Measurements from ENCODE around the gene LRRC41.
"Not testable (repeated sequence)": the region's sequence is repeated elsewhere in the genome, so short reads cannot be mapped to it uniquely, and the experiment has no call there.

Gene LRRC41

DNA sequence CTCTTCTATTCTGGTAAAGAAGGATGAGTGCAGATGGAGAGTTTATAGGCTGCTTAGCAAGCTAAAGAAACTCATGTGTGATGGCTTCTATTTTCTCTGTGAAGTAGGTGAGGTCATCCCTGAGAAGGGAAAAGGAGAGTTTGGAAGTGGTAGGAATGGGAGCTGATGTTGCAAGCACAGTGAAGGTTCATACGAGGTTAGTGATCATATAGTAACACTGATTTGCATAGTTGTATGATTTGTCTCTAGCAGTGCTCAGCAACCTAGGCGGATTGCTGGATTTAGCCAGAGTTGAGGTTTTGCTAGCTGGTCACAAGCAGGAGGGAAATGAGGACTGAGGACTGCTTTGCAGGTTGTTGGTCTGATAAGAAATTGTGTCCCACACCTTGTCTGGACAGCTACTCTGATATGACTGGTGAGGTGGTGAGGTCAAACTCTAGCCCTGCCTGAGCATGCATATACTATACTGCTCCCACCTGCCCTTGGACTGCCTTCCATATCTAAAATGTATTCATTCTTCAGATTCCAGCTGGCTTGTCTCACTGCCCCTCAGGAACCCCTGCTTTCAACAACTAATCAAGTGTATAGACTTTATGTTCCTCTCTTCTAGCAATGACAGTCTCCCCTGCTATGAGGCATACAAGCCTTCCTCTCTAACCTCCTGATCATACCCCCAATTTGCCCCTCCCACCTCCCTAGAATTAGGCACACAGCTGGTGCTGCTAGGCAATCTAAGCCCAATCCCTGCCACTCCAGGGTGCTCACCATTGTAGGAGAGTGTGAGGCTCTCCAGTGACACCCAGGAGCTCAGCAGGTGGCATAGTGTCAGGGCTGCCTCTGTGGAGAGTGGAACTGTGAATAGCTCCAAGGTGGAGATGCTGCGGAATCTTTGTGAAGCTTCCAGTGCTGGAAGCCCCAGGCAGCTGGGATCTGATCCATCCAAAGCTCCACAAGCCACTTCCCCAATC is 18.5 kb downstream of the LRRC41 start:
- DNase-seq: no peak

DNA sequence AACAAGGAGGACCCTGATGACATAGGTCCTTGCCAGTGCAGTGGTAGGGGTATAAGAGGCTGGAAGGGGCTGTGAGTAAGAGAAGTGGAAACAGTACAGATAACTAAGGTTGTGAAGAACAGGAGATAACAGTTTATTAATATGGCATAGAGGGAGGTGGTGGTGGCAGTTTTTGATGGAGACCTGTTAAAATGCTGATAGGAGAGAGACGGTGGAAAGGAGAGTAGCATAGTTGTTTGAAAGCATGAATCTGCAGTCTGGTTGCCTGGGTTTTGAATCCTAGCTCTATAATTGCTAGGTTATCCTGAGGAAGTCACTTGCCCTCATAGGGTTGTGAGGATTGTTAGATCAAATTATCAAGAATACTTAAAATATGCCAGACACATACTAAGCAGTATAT is 19.4 kb downstream of the LRRC41 start:
- DNase-seq: no peak

GRCh38 chr1:46281021-46281420 is 22.4 kb downstream of the LRRC41 start:
- no peak for DNase-seq

DNA sequence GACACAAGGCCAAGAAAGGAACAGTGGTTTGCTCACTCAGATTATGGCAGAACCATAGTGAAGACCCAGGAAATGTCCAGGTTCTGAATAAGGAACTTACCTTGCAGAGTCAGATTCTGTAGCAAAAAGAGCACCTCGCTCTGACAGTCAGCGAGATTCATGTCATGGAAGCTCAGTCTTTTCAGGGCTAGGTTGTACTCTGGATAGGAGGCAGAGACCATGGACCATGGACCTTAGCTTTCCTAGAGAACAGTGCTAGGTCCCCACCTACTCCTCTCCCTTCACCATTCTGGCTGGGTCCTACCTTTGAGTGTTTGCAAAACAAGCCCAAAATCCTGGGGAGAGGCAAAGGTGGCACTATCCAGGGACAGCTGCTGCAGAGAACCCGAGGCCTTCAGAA is 23.3 kb downstream of the LRRC41 start:
- DNase-seq: no peak

GRCh38 chr1:46278807-46279206 is 24.6 kb downstream of the LRRC41 start:
- DNase-seq: no peak

- no peak for DNase-seq
Measured at GRCh38 chr1:46277658-46278373, 25.6 kb downstream of the LRRC41 start.

- no peak for DNase-seq
Measured at GRCh38 chr1:46275030-46275337, 28.4 kb downstream of the LRRC41 start.

DNA sequence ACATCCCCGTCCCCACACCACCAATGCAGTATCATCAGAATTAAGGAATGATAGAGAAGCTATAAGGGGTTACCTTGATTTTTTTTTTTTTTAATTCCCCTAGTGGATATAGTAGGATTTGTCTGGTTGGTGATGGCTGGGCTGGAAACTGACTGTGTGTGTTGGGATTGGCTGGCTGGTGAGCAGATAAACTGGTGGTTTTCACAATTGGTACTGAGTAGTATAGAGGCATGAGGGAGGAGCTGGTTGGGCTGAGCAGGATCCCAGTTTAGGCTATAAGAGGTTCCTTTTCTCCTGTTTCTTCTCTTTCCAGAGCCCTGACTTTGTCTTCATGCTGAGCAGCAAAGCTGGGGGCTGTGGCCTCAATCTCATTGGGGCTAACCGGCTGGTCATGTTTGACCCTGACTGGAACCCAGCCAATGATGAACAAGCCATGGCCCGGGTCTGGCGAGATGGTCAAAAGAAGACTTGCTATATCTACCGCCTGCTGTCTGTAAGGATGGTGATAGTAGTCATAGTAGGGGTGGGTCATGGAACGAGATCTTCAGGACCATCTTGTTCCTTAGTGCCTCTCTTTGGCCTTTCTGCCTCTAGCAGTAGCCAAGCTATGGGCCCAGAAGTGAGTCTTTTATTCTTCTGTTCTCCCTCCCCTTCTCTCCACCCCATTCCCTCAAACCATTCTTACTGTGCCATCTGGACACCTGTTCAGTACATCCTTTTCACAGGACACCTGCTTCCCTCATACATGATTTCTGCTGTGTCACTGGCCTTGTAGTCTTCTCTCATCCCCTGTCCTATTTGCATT is 29.0 kb downstream of the LRRC41 start:
- no peak for DNase-seq

DNA sequence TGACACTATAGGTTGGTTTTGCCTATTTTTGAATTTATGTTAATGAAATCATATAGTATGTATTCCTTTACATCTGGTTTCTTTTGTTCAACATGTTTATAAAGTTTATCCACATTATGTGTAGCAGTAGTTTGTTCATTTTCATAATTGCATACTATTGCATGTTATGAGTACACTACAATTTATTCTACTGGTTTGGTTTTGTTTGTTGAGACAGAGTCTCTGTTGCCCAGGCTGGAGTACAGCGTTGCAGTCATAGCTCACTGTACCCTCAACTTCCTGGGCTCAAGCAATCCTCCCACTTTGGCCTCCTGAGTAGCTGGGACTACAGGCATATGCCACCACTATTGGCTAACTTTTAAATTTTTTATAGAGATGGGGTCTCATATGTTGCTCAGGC is 34.8 kb downstream of the LRRC41 start:
- DNase-seq: no peak

GRCh38 chr1:46263146-46263545 is 40.3 kb downstream of the LRRC41 start:
- no peak for DNase-seq

DNA sequence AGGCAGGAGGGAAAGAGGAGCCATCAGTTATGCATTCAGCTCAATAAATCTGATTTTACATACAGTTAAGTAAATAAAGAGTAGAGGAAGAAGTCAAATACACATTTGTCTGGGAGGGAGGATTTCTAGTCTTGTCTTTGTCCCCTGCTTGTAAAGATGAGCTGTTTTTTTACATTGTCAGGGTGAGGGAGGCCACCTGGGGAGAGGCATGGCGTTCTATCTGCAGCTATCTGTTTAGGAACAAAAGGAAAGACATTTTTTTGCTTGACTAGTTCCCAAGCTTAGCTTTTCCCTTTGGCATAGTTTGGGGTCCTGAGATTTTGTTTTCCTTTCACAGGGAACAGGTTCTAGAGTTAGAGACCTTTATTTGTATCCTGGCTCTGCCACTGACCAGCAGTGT is 40.9 kb downstream of the LRRC41 start:
- DNase-seq: no peak

DNA sequence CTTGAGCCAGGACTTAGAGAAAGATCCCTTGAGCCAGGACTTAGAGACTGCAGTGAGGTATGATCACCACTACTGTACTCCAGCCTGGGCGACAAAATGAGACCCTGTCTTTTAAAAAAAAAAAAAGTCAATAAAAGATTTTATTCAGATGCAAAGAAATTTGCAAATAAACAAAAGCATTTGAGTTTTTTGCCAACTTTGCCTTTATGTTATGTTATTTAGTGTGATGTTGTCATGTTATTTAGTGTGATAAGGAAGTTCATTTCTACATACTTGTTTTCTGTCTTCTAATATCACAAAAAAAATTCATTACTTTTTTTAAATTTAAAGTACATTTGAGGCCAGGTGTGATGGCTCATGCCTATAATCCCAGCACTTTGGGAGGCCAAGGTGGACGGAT is 46.9 kb downstream of the LRRC41 start:
- DNase-seq: no peak

DNA sequence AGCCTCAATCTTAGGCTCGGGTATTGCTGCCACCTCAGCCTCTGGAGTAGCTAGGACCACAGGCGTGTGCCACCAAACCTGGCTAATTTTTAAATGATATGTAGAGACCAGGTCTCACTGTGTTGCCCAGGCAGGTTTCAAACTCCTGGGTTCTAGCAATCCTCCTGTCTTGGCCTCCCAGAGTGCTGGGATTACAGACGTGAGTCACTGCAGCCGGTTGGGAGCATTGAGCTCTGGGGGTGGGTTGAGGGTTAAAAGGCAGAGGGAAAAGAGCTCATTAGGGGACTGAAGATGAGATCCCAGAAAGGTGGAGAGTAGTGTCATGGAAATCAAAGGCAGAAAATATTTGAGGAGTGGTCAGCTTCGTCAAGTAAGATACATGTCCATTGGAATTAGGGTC is 48.7 kb downstream of the LRRC41 start:
- DNase-seq: no peak

DNA sequence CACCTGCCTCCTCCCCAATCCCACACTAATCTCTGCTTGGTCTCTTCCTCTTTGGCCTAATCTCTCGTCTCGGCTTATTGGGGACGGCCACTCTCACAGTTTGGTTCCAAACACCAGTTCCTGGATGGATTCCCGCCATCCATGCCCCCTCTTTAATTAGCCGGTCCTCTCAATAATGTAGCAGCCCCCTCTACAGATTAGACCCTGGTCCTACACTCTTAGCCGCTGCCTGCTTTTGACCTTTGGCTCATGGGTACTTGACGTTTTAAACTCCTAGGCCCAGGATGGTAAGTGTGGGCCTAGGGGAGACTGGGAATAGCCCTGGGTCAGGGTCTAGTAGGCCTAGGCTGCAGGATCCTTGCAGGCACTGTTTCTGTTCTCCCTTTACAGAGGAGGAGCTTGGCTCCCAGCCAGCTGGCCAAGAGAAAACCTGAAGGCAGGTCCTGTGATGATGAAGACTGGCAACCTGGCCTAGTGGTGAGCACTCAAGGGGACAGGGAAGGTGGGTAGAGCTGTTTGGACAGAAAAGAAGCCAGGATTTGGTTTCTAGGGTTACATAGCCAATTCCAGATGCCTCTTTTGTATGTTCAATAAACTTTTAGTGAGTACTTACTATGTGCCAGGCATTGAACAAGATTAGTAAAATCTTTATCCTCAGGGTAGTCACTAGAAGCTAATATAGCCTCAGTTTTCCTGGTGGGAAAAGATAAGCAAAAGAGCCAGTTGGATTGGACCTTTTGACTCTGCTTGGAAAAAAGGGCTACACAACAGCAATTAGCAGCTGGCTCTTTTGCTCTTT is 55.1 kb downstream of the LRRC41 start:
- DNase-seq: peak; percentile 54

GRCh38 chr1:46247436-46248121 is 55.8 kb downstream of the LRRC41 start, which contains the start of gene RAD54L:
TSS of gene RAD54L (plus strand) at chr1:46247763. CDS start at chr1:46248406, 643 bp downstream.
- DNase-seq: peak; percentile 98

DNA sequence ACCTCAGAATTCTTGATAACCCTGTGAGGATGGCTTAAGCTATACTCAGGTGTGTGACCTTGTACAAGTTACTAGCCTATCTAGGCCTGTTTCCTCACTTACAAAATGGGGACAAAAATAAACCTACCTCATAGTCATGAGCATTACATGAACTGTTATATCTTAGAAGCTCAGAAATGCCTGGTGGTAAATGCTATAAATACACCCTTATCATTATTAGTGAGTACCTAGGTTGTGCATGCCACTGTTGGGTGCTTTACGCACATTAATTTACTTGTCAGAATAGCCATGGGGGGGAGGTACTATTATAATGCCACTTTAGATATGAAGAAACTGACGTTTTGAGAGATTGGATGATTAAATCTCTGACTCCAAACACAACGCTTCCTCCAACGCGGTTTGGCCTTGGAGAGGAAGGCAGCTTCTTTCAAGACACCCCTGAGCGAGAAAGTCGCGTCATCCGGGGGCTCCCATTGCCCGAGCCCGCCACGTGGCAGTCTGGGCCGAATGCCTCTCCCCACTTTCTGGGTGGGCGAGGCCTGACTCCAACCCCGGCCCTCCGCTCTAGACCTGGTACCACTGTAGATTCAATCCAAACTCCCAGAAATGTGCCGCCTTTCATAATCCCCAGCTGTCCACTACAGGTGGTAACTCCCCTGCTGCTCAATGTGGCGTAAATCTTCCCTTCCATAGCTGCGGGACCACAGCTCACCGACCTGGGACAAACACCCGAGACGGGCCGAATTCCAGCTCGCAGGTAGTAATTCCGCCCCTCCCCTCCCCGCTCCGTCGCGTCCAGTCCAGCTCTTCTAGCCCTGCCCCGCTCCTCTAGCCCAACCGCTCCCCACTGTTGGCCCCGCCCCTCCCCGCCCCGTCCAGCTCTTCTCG is 56.6 kb downstream of the LRRC41 start:
- DNase-seq: no peak

DNA sequence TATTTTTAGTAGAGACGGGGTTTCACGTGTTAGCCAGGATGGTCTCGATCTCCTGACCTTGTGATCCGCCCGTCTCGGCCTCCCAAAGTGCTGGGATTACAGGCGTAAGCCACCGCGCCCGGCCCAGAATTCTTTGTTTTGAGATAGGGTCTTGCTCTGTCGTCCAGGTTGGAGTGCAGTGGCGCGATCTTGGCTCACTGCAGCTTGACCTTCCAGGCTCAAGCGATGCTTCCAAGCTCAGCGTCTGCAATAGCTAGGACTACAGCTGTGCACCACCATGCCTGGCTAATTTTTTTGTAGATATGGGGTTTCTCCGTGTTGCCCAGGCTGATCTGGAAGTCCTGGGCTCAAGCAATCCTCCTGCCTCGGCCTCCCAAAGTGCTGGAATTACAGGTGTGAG is 57.3 kb downstream of the LRRC41 start:
- not testable (repeated sequence) for DNase-seq

GRCh38 chr1:46244656-46245371 is 58.6 kb downstream of the LRRC41 start:
- DNase-seq: peak; percentile 64

DNA sequence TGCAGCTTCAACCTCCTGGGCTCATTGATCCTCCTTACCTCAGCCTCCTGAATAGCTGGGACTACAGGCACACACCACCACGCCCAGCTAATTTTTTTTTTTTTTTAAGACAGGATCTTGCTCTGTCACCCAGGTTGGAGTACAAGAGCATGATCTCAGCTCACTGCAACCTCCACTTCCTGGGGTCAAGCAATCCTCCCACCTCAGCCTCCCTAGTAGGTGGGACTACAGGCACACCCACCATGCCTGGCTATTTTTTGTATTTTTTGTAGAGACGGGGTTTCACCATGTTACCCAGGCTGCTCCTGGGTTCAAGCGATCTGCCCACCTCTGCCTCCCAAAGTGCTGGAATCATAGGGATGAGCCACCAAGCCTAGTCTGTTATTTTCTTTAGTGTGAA is 59.6 kb downstream of the LRRC41 start:
- not testable (repeated sequence) for DNase-seq

DNA sequence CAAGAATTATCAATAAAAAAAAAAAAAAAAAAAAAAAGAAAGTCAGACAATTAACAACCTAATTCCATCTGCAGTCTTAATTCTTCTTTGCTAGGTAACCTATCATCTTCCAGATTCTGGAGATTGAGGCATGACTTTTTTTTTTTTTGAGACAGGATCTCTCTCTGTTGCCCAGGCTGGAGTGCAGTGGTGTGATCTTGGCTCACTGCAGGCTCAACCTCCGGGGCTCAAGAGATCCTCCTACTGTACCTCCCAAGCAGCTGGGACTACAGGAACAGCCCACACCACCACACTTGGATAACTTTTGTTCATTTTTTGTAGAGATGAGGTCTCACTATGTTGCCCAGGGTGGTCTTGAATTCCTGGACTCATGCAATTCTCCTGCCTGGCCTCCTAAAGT is 60.5 kb downstream of the LRRC41 start:
- DNase-seq: no peak
